NCI-H446 treated with DMSO at 0.1 percent for 48 hours (cell line): ENCODE results near the gene DCTN2.
"Not testable (repeated sequence)": the region's sequence is repeated elsewhere in the genome, so short reads cannot be mapped to it uniquely, and the experiment has no call there.

ENCODE experiments used
- DNase-seq: peaks from one replicate; lab custom pipeline; 2025; lab: John Stamatoyannopoulos, UW

The DCTN2 gene

DNA sequence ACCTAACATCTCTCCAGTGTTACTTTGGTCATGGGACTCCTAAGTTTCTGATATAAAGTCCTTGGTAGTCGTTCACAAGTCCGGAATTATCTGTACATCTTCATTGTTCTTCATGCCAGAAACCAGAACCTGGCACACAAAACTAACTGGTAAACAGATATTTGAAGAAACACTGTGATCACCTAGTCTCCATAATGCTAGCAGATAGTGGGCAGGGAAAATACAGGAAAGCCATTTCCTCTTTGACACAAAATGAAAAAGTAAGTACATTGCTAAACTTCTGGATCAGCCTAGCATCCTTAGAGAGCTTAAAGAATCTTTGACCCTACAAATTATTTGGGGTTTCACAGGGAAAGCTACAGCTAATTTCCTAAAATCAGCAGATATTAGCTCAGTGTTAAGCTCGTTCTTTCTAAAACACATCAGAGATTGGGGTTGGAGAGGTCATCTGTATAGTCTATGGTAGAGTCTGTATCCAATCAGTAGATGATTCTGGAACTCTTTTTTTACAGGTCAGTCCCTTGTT, 31.5 kb downstream of the DCTN2 start:
- DNase-seq: no peak

GRCh38 chr12:57514720-57515407, 32.1 kb downstream of the DCTN2 start:
- no peak for DNase-seq

- not testable (repeated sequence) for DNase-seq
Measured at GRCh38 chr12:57514246-57514645, 32.7 kb downstream of the DCTN2 start.

DNA sequence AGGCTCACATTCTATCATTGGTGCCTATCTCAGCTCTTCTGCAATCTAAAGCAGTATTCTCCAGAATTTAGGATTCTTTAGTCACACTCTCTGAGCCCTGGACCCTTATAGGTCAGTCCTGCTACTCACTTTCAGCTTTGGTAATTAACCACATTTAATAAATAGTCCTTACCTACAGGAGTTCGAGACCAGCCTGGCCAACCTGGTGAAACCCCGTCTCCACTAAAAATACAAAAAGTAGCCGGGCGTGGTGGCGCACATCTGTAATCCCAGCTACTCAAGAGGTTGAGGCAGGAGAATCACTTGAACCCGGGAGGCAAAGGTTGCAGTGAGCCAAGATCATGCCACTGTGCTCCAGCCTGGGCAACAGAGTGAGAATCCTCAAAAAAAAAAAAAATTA, 33.3 kb downstream of the DCTN2 start:
- DNase-seq: not testable (repeated sequence)

- DNase-seq: no peak
Measured at GRCh38 chr12:57513266-57513665, 33.7 kb downstream of the DCTN2 start.

- no peak for DNase-seq
Measured at GRCh38 chr12:57512665-57513064, 34.3 kb downstream of the DCTN2 start.

DNA sequence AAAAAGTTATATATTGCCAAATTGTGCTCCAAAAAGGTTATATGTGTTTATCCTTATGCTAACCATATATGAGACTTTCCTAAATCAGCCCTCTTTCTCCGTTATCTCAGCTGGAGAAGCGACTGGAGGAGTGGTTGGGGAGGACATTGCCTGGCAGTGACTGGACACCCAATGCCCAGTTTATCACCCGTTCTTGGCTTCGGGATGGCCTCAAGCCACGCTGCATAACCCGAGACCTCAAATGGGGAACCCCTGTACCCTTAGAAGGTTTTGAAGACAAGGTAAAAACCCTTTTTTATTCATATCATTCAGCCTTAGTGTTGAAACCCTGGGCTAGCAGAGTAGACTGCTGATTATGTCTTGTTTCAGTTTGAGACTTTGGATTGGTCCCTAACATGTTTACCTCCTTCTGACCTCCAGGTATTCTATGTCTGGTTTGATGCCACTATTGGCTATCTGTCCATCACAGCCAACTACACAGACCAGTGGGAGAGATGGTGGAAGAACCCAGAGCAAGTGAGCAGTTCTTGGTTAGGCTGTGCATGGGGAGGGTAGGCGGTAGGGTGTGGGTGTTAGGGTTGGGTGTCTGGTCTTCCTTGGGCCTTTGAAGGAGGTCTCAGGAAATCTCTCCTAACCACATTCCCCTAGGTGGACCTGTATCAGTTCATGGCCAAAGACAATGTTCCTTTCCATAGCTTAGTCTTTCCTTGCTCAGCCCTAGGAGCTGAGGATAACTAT, 35.2 kb downstream of the DCTN2 start:
- no peak for DNase-seq

- DNase-seq: no peak
Measured at GRCh38 chr12:57511161-57511560, 35.8 kb downstream of the DCTN2 start.

- DNase-seq: not testable (repeated sequence)
Measured at GRCh38 chr12:57507796-57508195, 39.2 kb downstream of the DCTN2 start.

DNA sequence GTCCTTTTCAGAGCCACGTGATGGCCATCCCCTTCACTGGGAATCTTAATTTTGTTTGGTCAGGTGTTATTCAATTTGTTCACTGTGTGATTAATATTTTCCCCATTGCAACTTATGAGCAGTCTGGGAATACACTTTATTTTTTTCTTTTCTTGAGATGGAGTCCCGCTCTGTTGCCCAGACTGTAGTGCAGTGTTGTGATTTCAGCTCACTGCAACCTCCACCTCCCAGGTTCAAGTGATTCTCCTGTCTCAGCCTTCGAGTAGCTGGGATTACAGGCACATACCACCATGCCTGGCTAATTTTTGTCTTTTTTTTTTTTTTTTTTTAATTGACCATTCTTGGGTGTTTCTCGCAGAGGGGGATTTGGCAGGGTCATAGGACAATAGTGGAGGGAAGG, 40.5 kb downstream of the DCTN2 start:
- DNase-seq: not testable (repeated sequence)

GRCh38 chr12:57502311-57502969, 44.6 kb downstream of the DCTN2 start:
- not testable (repeated sequence) for DNase-seq

DNA sequence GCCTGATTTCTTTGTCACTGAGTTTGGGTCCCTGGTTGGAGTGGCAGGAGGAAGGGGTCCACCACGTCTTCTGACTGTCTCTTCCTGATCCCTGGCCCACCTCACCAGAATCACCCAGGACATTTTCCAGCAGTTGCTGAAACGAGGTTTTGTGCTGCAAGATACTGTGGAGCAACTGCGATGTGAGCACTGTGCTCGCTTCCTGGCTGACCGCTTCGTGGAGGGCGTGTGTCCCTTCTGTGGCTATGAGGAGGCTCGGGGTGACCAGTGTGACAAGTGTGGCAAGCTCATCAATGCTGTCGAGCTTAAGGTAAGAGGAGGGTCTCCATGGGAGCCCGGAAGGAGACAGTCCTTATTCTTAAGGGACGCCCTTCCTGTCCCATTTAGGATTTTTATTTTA, 46.8 kb downstream of the DCTN2 start:
- no peak for DNase-seq

DNA sequence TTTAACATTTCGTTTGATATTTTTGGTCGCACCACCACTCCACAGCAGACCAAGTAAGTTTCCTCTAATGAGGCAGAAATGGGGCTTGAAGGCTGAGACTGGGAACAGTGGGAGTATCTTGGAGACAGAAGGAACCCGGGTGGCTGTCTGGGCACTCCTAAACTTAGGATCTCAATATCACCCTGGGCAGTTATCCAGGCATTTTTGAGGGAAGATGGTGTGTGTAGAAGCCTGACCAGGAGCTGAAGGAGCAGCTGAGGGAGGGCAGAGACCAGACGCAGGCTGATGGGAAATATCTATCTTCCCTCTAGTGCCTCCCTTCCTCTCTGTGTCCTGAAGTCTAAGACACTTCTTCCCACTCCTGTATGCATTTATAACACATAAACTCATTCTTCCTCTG, 48.4 kb downstream of the DCTN2 start:
- no peak for DNase-seq

DNA sequence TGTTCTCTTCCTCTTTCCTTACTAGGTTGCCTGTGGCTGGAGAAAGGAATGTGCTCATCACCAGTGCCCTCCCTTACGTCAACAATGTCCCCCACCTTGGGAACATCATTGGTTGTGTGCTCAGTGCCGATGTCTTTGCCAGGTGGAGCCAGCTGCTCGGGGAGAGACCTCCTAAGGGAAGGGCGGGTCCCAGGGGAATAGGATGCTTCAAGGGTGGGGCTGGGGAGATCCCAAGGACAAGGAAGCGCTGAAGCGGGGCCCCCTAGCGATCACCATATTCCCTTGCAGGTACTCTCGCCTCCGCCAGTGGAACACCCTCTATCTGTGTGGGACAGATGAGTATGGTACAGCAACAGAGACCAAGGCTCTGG, 48.9 kb downstream of the DCTN2 start:
- DNase-seq: no peak

- DNase-seq: no peak
Measured at GRCh38 chr12:57497223-57498131, 49.5 kb downstream of the DCTN2 start.

DNA sequence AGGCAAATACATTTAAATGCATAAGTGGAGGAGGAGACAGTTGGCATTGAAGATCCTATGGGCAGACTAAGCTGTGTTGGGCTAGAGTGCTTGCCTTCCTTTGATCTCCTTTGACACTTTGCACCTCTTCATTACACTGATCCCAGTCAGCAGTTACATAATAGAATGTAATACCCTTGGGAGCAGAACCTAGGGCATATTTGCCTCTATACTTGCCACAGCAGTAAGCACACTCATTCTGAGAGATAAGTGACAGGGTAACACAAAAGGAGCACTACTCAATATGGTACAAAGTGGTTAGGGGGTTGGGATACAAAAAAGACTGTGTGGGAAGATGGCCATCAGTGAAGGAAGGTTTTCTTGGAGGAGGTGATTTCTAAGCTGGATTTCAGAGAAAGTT, 50.2 kb downstream of the DCTN2 start:
- no peak for DNase-seq

DNA sequence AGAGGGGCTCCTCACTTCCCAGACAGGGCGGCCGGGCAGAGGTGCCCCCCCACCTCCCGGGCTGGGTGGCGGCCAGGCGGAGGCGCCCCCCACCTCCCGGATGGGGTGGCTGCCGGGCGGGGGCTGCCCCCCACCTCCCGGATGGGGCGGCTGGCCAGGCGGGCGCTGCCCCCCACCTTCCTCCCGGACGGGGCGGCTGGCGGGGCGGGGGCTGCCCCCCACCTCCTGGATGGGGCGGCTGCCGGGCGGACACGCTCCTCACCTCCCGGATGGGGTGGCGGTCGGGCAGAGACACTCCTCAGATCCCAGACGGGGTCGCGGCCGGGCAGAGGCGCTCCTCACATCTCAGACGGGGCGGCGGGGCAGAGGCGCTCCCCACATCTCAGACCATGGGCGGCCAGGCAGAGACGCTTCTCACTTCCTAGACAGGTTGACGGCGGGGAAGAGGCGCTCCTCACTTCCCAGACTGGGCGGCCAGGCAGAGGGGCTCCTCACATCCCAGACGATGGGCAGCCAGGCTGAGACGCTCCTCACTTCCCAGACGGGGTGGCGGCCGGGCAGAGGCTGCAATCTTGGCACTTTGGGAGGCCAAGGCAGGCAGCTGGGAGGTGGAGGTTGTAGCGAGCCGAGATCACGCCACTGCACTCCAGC, 51.8 kb downstream of the DCTN2 start:
- not testable (repeated sequence) for DNase-seq

- DNase-seq: no peak
Measured at GRCh38 chr12:57491393-57492280, 55.4 kb downstream of the DCTN2 start.

- no peak for DNase-seq
Measured at GRCh38 chr12:57490126-57490525, 56.9 kb downstream of the DCTN2 start.

GRCh38 chr12:57489157-57489641, 57.8 kb downstream of the DCTN2 start:
- DNase-seq: no peak
